Transverse colon (tissue), 4 donors: Measurements from ENCODE around the gene WNT9A. TPM values are rescaled to one million over a fixed set of nuclear protein-coding genes. Genes with fewer than 3 reads are reported as not detected.

Experiments used
- DNase-seq: peaks from one replicate; pipeline ENCODE4 v3.0.0-alpha.2; 2019
- H3K27ac ChIP-seq, 4 donors: fragments of 200-600 bp; sonication (generic); 2 replicates each; pipeline ENCODE4 v1.5.1; 2016 to 2018; ENCODE audit warnings: inconsistent platforms in 4 of 4
- H3K27me3 ChIP-seq: fragments of 200-600 bp; sonication (generic); 2 replicates; pipeline ENCODE4 v1.5.1; 2017; ENCODE audit warnings: inconsistent platforms
- H3K36me3 ChIP-seq, 4 donors: fragments of 200-600 bp; sonication (generic); 2 replicates each; pipeline ENCODE4 v1.5.1; 2017 to 2019; ENCODE audit warnings: inconsistent platforms in 4 of 4
- H3K4me1 ChIP-seq, 4 donors: fragments of 200-600 bp; sonication (generic); 2 replicates each; pipeline ENCODE4 v1.5.1; 2017 to 2020; ENCODE audit warnings: inconsistent platforms in 4 of 4
- H3K4me3 ChIP-seq, 4 donors: fragments of 200-600 bp; sonication (generic); 1 replicate in 1 of 4; 2 replicates in 3 of 4; pipeline versions ENCODE4 v1.5.1 to v1.6.1; 2017 to 2019; ENCODE audit warnings: inconsistent platforms in 4 of 4
- H3K9me3 ChIP-seq, 2 donors: fragments of 200-600 bp; sonication (generic); 2 replicates each; pipeline ENCODE4 v1.5.1; 2017 to 2019; ENCODE audit warnings: inconsistent platforms in 2 of 2
- CTCF ChIP-seq, 5 experiments: fragments of 200-600 bp in 3 of 5; fragments of 450-650 bp in 2 of 5; sonication (generic) in 3 of 5; IDR thresholded peaks; 1 replicate in 2 of 5; 2 replicates in 3 of 5; pipeline ENCODE4 v1.5.1; 2016 to 2017; ENCODE audit warnings: antibody characterized with exemption in 5 of 5, inconsistent platforms in 3 of 5, mild to moderate bottlenecking in 2 of 5, moderate library complexity in 1 of 5
- EP300 ChIP-seq: sonication (generic); formaldehyde crosslinking; IDR thresholded peaks from one replicate; pipeline ENCODE4 v1.6.1; 2017; ENCODE audit warnings: antibody characterized with exemption, low read depth
- POLR2A ChIP-seq: fragments of 450-650 bp; IDR thresholded peaks from one replicate; pipeline ENCODE4 v1.6.1; 2016; ENCODE audit warnings: antibody characterized with exemption, mild to moderate bottlenecking, moderate library complexity
- POLR2AphosphoS5 ChIP-seq, 3 donors: sonication (generic); formaldehyde crosslinking; IDR thresholded peaks; one replicate each; pipeline ENCODE4 v1.6.1; 2016; ENCODE audit warnings: antibody characterized with exemption in 3 of 3
- WGBS, 2 donors: methylation state at CpG; one replicate each; pipeline ENCODE4 v1.1.5; 2018; ENCODE audit warnings: low coverage in 1 of 2; 5-methylcytosine and 5-hydroxymethylcytosine counted together
- in situ Hi-C, 4 donors: fragments of 200-750 bp; cut with MboI; loops; one replicate each; pipeline versions ENCODE4 v1.15.0 to v1.15.1; 2017; ENCODE audit warnings: low sequenced_read_pairs in 3 of 4, low pct_ligation_motif_present in 1 of 4, low pct_unique_long_range_greater_than_20kb in 1 of 4
- intact Hi-C: fragments of 100-400 bp; cut with DNase I; formaldehyde crosslinking; loops from one replicate; pipeline ENCODE4 v1.15.1; 2023; ENCODE audit warnings: low total_unique reads
- total RNA-seq, 4 donors: library from RNA; depleted of rRNA; stranded (reverse); fragments of >200 nt; gene quantifications; one replicate each; pipeline ENCODE4 v1.1.0, GENCODE V29; 2016

Gene WNT9A
- total RNA-seq, 4 donors from 2014 or later = 1.2 to 4.0 (median 1.8) TPM

GRCh38 chr1:227928811-227929375 lies 18.8 kb downstream of the WNT9A start:
- Histone ChIP-seq H3K27me3 (no peaks in the 10 kb centered on the region), H3K36me3 (no peaks in the 10 kb centered on the region), H3K4me3 (no peak overlapping the region), H3K9me3 (no peaks in the 10 kb centered on the region), H3K27ac (no peak overlapping the region), H3K4me1 (peaks cover 0 to under 1% (median 0%) of the 10 kb centered on the region in 4 donors)
- intact Hi-C loops = no loop called here
- 76 to 82% methylated on average over 7 to 12 of the region's 12 CpGs for WGBS, 2 donors
- in situ Hi-C loops = loop anchor here in 1 of 4 donors (25.0 kb wide), 1 partner anchor 167 kb away; no protein-coding TSS in a partner anchor
- TF ChIP-seq EP300 (no peak), POLR2AphosphoS5 (IDR thresholded peaks at IDR 0.05) (no peak), POLR2A (no peak), CTCF (IDR thresholded peaks at IDR 0.05) (no peak)
- no peak for DNase-seq

GRCh38 chr1:227927971-227928741 lies 19.6 kb downstream of the WNT9A start:
- Histone ChIP-seq H3K27me3 (no peaks in the 10 kb centered on the region), H3K36me3 (no peaks in the 10 kb centered on the region), H3K4me1 (no peaks in the 10 kb centered on the region), H3K27ac (no peak overlapping the region), H3K4me3 (no peak overlapping the region), H3K9me3 (no peaks in the 10 kb centered on the region)
- DNase-seq = no peak
- WGBS, 2 donors = 74% methylated on average over 11 of the region's 11 CpGs; no CpG with 5 or more reads in 1 of the 2 donors
- TF ChIP-seq CTCF (IDR thresholded peaks at IDR 0.05) (no peak), POLR2A (no peak), EP300 (no peak), POLR2AphosphoS5 (IDR thresholded peaks at IDR 0.05) (no peak)
- in situ Hi-C loops = loop anchor here in 1 of 4 donors (25.0 kb wide), 1 partner anchor 166 kb away; no protein-coding TSS in a partner anchor
- intact Hi-C loops = no loop called here

- 79 to 100% methylated on average over 2 to 16 of the region's 20 CpGs for WGBS, 2 donors
- intact Hi-C loops (no loop called here), in situ Hi-C loops (loop anchor here in 1 of 4 donors (25.0 kb wide), 1 partner anchor 165 kb away; no protein-coding TSS in a partner anchor)
- H3K27ac ChIP-seq = no peak overlapping the region
- no peaks in the 10 kb centered on the region for H3K9me3 ChIP-seq
- no peak for DNase-seq
- H3K4me3 ChIP-seq = no peak overlapping the region
- H3K27me3 ChIP-seq = no peaks in the 10 kb centered on the region
- H3K36me3 ChIP-seq = no peaks in the 10 kb centered on the region
- H3K4me1 ChIP-seq = no peaks in the 10 kb centered on the region
- TF ChIP-seq CTCF (IDR thresholded peaks at IDR 0.05) (no peak), EP300 (no peak), POLR2AphosphoS5 (IDR thresholded peaks at IDR 0.05) (no peak), POLR2A (no peak)
Observed at GRCh38 chr1:227926896-227927885, 20.5 kb downstream of the WNT9A start.
